GM08714 (cell line): ENCODE results near the gene GRAMD2B.
"Not testable (repeated sequence)": the region's sequence is repeated elsewhere in the genome, so short reads cannot be mapped to it uniquely, and the experiment has no call there.

ENCODE experiments used
- H3K4me3 ChIP-seq: fragments of 200-500 bp; sonication (Bioruptor generic); 2 replicates; pipeline ENCODE4 v1.5.1; 2014; ENCODE audit warnings: mild to moderate bottlenecking, low read length, inconsistent platforms
- ZNF274 ChIP-seq: IDR thresholded peaks from 2 replicates; pipeline ENCODE4 v1.6.1; 2012; ENCODE audit warnings: mild to moderate bottlenecking, low read depth, low read length

The GRAMD2B gene

DNA sequence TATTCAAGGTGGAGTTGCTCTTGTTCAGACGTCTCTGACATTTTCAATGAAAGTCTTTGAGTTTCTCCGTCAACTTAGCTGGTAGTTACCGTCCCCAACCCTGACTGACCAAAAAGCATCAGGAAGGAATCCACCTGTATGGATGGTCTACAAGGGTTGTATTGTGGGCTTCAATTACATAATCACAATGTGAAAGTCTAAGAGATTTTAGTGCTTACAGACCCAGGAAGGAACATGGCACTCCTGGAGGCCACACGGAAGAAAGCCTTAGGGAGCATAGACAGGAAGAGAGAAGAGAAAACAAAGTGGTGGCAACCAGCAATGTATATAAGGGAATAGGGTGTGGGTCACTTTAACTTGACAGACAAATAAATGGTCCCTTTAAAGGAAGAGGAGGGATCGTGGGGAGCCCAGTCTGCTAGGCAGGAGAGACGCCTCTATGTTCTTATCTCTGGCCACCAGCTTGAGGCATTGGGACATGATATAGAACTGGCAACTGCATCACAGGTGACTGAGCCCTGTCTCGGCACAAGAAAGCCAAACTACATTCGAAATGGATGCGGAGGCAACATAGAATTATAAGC, 91.4 kb downstream of the GRAMD2B start:
- no peak for TF ChIP-seq ZNF274
- H3K4me3 ChIP-seq = no peak overlapping the region

DNA sequence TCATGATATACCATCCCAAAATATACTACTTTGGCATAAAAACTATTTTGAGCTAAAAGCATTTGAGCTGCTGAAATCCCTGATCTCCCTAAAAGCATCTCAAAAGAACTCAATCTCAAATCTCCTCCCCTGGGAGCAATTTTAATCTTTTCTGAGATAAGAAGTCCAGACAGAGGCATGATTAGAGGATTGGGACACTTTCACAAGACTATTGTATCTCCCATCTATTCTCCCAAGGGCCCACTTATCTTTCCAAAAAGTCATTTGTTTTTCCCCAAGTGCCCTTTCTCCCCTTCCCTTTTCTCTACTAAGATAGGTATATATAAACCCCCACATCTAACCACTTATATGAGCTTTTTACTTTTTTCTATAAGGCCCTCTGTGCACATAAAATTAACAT, 92.1 kb downstream of the GRAMD2B start:
- TF ChIP-seq ZNF274 = no peak
- H3K4me3 ChIP-seq = no peak overlapping the region

DNA sequence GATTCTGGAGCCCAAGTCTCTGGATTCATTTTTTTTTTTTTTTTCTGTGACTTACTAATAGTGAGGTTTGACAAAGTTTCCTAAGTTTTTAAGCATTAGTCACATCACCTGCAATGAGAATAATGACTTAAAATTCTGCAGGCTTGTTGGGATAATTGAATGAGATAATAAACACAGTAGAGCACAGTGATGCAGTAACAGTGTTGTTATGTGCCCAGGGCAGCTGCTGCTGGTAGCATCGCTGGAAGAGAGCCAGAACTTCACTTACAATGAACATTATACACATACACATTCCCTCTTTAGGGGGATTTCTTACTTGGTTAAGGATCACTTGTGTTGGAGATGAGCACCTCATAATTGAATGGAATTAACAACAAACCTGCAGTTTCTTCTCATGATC, 92.9 kb downstream of the GRAMD2B start:
- TF ChIP-seq ZNF274 = no peak
- H3K4me3 ChIP-seq = no peak overlapping the region

DNA sequence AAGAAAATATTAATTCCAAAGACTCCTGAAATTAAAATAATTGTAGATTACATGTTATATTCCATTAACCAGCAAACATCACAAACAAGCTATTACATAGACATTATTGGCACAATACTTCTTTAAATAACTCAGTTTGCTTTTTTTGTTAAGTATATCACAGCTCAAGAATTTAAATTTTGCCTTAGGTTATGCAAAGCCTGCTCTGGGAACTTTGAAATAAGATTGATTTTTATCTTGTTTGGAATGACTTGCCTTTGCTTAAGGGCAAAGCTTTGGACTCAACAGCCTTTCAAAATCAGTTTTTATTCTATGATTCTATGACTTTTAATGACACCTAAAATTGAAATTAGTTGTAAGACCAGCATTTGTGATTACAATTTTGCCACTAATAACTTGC, 93.6 kb downstream of the GRAMD2B start:
- H3K4me3 ChIP-seq = no peak overlapping the region
- no peak for TF ChIP-seq ZNF274

DNA sequence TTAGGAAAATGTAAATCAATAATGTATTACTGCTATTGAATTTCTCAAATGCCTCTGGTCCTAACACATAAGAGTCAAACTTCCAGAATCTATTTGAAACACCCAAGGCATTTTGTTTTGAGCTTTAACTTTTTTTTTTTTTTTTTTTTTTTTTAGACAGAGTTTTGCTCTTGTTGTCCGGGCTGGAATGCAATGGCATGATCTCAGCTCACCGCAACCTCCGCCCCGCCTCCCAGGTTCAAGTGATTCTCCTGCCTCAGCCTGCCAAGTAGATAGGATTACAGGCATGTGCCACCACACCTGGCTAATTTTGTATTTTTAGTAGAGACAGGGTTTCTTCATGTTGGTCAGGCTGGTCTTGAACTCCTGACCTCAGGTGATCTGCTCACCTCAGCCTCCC, 96.0 kb downstream of the GRAMD2B start:
- not testable (repeated sequence) for H3K4me3 ChIP-seq

DNA sequence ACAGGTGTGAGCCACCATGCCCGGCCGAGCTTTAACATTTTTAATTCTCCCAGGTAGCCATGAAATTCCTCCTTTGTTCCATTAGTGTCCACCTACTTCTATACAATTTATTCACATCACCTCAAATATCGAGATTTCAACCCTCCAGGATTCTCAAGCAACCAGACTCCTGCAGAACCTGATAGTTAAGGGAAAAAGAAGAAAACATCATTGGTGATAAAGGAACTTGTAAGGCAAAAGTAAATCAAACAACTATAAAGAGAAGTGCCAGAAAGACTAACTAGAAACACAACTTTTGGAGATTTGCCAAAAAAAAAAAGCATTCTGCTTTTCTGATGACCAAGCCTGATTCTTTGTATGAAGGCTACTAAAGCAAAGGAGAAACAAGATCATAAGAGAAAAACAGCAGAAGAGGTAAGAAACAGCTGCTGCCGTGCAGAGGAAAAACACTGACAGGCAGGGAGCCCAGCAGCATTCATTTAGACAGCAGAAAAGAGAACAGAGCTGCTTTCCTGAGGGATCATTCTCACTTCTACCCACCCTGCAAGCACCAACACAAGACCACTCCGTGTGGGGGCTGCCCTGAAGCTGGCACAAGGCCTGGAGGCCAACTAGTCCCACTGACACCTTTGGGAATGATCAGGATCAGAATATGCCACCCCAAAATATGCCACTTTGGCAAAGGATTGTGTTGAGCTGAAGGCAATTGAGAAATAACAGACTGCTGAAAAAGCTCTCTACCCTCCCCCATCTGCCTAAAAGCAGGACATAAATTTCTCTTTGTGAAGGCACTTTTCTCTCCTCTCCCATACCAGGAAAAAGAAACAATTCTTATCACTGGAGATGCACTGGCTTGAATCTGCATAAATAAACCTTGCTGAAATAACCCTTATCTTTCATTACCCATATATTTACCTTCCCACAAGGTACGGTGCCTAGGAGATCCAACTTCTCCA, 96.7 kb downstream of the GRAMD2B start:
- no peak for TF ChIP-seq ZNF274
- no peak overlapping the region for H3K4me3 ChIP-seq

DNA sequence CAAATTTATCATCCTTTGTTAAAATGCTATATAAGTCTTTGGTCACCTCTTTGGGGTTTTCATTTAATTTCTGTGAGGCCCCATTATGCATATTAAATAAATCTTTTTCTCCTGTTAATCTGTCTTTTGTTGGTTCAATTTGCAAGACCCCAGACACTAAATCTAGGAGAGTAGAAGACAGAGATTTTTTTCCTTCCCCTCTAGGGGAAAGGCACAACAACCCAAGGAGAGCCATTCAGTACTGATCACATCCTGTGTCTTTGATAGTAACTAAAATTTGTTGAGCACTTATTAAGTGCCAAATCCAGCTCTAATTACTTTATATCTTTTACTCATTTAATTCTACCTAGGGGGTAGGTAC, 97.4 kb downstream of the GRAMD2B start:
- H3K4me3 ChIP-seq = no peak overlapping the region
- TF ChIP-seq ZNF274 = no peak

DNA sequence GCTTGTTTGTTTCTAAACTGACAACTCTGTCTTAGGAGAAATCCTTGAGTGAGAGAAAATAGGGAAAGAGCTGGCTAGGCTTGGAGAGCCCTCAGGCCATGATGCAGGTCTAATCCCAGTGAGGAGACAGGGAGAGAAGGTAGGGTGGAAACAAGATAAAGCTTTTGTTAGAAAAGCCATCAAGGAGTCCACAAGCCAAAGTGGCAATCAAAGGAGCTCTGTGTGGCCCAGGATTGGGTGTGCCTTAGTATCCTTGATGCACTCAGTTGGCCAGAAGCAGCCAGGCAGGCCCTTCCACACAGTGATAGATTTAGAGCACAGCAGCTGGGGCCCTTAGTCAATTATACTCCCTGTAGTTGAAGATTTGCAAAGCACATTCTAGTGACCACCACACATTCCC, 97.9 kb downstream of the GRAMD2B start:
- no peak for TF ChIP-seq ZNF274

DNA sequence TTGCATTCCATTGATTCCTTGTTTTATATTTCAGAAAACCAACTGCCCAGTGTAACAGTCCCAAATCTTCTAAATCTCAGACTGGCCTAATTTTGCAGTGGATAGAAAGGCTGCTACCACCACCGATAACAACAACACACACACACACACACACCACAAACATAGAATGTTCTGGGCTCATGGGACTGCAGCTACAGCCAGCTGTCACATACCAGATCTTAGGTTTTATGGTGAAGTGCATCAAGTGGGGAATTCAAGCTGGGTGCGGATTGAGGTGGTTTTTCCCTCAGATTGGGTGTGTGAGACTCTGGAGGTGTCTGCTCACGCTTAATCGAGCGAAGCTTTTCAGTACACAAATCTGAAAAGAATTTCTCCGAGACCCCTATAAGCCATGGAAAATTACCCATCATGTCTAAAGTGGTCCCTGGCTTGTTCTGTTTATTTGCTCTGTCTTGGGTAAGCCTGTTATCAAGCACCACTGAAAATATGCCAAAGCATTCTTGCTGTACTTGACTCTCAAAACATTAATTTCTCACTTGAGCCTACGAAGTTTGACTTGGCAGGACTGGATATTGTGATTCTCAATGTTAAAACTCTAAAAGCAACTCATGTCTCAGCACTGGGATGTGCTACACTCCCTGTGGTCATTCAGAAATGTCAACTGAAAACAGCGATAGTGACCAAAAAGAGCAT, 100.8 kb downstream of the GRAMD2B start:
- no peak for TF ChIP-seq ZNF274

More for the DNA sequence above, 97.9 kb downstream of the GRAMD2B start:
- no peak overlapping the region for H3K4me3 ChIP-seq

DNA sequence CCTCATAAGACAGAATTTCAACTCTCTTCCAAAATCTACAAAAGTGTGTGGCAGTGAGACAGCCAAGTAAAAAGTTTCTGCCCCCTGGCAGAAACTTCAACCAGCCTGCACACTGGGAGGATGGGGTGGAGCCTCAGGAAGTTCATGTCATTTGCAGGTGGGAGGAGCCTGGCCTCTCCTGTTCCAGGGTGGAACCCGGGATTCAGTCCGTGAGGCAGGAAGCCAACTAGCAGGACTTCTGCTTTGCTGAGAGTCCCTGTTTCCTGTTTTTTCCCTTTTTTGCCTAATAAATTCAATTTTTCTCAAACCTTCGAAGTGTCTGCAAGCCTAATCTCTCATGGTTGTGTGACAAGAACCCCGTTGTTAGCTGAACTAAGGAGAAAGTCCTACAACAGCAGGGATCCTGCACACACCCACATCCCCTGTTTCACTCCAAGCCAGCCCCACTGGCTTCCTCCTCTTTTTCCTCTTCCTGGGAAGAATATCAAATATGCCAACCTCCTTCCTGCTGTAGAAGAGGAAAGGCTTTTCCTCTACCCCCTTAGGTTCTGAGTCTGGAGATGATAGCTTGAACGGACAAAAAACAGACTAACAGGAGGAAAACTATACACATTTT, 102.5 kb downstream of the GRAMD2B start:
- no peak for TF ChIP-seq ZNF274
- no peak overlapping the region for H3K4me3 ChIP-seq

More for the DNA sequence above, 100.8 kb downstream of the GRAMD2B start:
- no peak overlapping the region for H3K4me3 ChIP-seq

DNA sequence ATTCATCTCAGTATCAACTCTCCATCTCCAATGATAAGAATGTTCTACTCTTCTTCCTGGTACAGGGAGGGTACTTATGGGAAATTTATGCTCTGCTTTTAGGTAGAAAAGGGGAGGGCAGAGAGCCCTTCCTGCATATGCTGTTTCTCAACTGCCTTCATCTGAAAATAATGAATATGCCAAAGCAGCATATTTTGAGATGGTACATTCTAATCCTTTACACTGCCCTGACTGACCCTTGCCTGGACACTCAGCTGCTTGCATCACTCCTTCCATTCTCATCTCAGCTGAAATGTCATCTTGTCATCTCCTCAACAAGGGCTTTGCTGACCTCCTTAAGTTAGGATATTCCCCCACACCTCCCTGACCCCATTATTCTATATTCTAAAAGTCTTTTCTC, 103.3 kb downstream of the GRAMD2B start:
- TF ChIP-seq ZNF274 = no peak

DNA sequence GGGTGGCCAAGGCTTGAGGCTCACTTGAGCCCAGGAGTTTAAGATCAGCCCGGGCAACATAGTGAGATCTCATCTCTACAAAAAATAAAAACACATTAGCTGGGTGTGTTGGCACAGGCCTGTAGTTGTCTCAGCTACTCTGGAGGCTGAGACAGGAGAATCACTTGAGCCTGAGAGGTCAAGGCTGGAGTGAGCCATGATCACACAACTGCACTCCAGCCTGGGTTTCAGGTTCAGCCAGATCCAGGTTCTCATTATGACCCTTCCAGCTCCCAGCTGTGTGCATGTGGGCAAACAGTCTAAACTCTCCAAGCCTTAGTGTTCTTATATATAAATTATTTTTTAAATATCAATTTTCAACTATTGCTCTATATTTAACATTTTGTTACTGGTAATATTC, 103.9 kb downstream of the GRAMD2B start:
- no peak for TF ChIP-seq ZNF274
- H3K4me3 ChIP-seq = no peak overlapping the region

More for the DNA sequence above, 103.3 kb downstream of the GRAMD2B start:
- H3K4me3 ChIP-seq = no peak overlapping the region

DNA sequence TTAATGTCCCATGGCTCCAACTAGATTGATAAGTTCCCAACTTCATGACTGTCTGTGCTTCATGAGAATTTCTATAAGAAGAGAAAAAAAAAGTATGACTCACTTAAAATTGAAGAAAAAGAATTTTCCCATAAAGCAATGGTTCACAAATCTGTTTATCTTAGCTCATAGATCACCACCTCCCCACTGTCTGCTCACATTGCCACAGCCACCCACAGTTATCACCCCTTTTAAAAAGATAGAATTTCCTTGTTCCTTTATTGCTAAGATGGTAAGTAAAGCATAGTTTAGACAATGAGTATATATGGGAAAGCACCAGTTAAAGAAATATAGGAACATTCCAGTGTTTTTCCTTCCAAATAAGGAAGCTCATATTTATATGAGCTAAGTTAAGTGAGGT, 104.7 kb downstream of the GRAMD2B start:
- TF ChIP-seq ZNF274 = no peak
- H3K4me3 ChIP-seq = no peak overlapping the region

DNA sequence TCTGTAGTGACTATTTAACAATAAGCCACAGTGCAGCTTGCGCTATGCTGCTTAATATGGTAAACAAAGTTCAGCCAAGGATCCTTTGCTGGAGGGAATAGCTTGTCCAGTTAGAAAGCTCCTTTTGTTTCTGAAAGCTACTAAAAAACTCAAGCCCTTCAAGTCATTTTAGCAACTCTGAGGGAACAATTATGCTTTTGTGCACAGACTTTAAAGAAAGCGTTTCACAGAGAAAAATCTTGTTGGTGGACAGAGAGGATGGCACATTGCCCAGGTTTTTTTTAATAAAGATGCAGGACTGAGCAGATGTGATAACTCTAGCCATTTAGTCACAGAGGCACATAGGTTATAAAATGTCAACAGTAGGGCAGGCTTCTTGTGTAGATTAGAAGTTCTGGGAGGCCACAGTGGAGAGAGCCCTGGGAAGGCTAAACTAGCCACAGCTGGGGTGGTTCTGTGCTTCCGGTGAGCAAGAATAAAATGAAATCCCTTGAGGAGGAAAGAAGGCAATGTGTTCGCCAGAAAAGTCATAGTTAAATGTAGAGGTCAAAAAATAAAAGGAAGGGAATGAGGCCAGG, 108.4 kb downstream of the GRAMD2B start:
- TF ChIP-seq ZNF274 = no peak
- no peak overlapping the region for H3K4me3 ChIP-seq
